ENCODE results near the gene ABCG4. TPM values are rescaled to one million over a fixed set of nuclear protein-coding genes. Genes with fewer than 3 reads are reported as not detected.
A peak's percentile ranks its signal among the peaks of the same experiment; 100 is the strongest.

The ABCG4 gene
- total RNA-seq, 2 experiments from 2014 or later = 0.08 TPM; not detected in 1

- Mint-ChIP-seq H3K4me3 (peak overlapping the region; percentile 84), H3K9me3 (no peaks in the 10 kb centered on the region), H3K27me3 (peaks cover 55% of the 10 kb centered on the region), H3K4me1 (ENCODE audit: low read depth) (peaks cover 18% of the 10 kb centered on the region), H3K36me3 (ENCODE audit: low read depth) (no peaks in the 10 kb centered on the region), H3K27ac (no peak overlapping the region)
- Histone ChIP-seq H3K36me3 (ENCODE audit: insufficient read depth, low read length) (no peaks in the 10 kb centered on the region), H3K27me3 (ENCODE audit: control insufficient read depth in 1 of 2, insufficient read depth in 2 of 2, low read length in 2 of 2) (peaks cover 20 to 25% of the 10 kb centered on the region in 2 experiments), H3K27ac (ENCODE audit: low read depth in 1 of 2, low read length in 2 of 2) (no peak overlapping the region), H3K4me3 (ENCODE audit: low read length) (peak overlapping the region; percentile 51), H3K4me1 (ENCODE audit: insufficient read depth, low read length) (peaks cover 22% of the 10 kb centered on the region), H3K9me3 (ENCODE audit: control insufficient read depth in 1 of 2, insufficient read depth in 1 of 2, low read length in 2 of 2) (no peaks in the 10 kb centered on the region)
- no peak for ATAC-seq (ENCODE audit: poor library complexity)
- POLR2A ChIA-PET = interaction anchor here (0.8 to 2.5 kb wide), 4 partner anchors 33 to 92 kb away, joined by 3 to 8 read pairs (median 3); partner anchors contain the start of genes CBL and HYOU1
- DNase-seq = peak in 1 of 14 experiments; percentile 14
- CTCF ChIA-PET = no interaction called here
- intact Hi-C loops (cut with DNase I, micrococcal nuclease) = no loop called here
- no peak for TF ChIP-seq CTCF (IDR thresholded peaks at IDR 0.05)
Measured at GRCh38 chr11:119148720-119149017, 183 bp upstream of the ABCG4 start.

- Histone ChIP-seq H3K4me3 (ENCODE audit: low read length) (peak overlapping the region; percentile 51), H3K36me3 (ENCODE audit: insufficient read depth, low read length) (no peaks in the 10 kb centered on the region), H3K27me3 (ENCODE audit: control insufficient read depth in 1 of 2, insufficient read depth in 2 of 2, low read length in 2 of 2) (peaks cover 20 to 25% of the 10 kb centered on the region in 2 experiments), H3K27ac (ENCODE audit: low read depth in 1 of 2, low read length in 2 of 2) (no peak overlapping the region), H3K9me3 (ENCODE audit: control insufficient read depth in 1 of 2, insufficient read depth in 1 of 2, low read length in 2 of 2) (no peaks in the 10 kb centered on the region), H3K4me1 (ENCODE audit: insufficient read depth, low read length) (peaks cover 22% of the 10 kb centered on the region)
- CTCF ChIA-PET = no interaction called here
- H3K9me3 Mint-ChIP-seq = no peaks in the 10 kb centered on the region
- no peaks in the 10 kb centered on the region for H3K36me3 Mint-ChIP-seq (ENCODE audit: low read depth)
- H3K27me3 Mint-ChIP-seq = peaks cover 53% of the 10 kb centered on the region
- no peak for TF ChIP-seq CTCF (IDR thresholded peaks at IDR 0.05)
- ATAC-seq (ENCODE audit: poor library complexity) (no peak), DNase-seq (no peak)
- intact Hi-C loops (cut with DNase I, micrococcal nuclease) = no loop called here
- peaks cover 18% of the 10 kb centered on the region for H3K4me1 Mint-ChIP-seq (ENCODE audit: low read depth)
- H3K27ac Mint-ChIP-seq = no peak overlapping the region
- peak overlapping the region; percentile 58 for H3K4me3 Mint-ChIP-seq
- POLR2A ChIA-PET = interaction anchor here (1.2 to 2.5 kb wide), 2 partner anchors 34 to 47 kb away, joined by 3 to 8 read pairs; no protein-coding TSS in a partner anchor
Measured at GRCh38 chr11:119149786-119150275, 979 bp downstream of the ABCG4 start.

- Mint-ChIP-seq H3K4me1 (ENCODE audit: low read depth) (peaks cover 18% of the 10 kb centered on the region), H3K36me3 (ENCODE audit: low read depth) (no peaks in the 10 kb centered on the region), H3K27ac (no peak overlapping the region), H3K27me3 (peaks cover 41% of the 10 kb centered on the region), H3K4me3 (no peak overlapping the region), H3K9me3 (no peaks in the 10 kb centered on the region)
- Histone ChIP-seq H3K4me3 (ENCODE audit: low read length) (no peak overlapping the region), H3K36me3 (ENCODE audit: insufficient read depth, low read length) (no peaks in the 10 kb centered on the region), H3K4me1 (ENCODE audit: insufficient read depth, low read length) (peaks cover 22% of the 10 kb centered on the region), H3K27me3 (ENCODE audit: control insufficient read depth in 1 of 2, insufficient read depth in 2 of 2, low read length in 2 of 2) (peaks cover 15 to 18% of the 10 kb centered on the region in 2 experiments), H3K27ac (ENCODE audit: low read depth in 1 of 2, low read length in 2 of 2) (no peak overlapping the region), H3K9me3 (ENCODE audit: control insufficient read depth in 1 of 2, insufficient read depth in 1 of 2, low read length in 2 of 2) (no peaks in the 10 kb centered on the region)
- POLR2A ChIA-PET = interaction anchor here (1.3 kb wide), 1 partner anchor 30 kb away, joined by 3 read pairs; the partner anchor contains the start of gene HINFP
- ATAC-seq (ENCODE audit: poor library complexity) (no peak), DNase-seq (no peak)
- CTCF ChIA-PET = interaction anchor here (1.1 kb wide), 1 partner anchor 8 kb away, joined by 3 read pairs; no protein-coding TSS in a partner anchor
- TF ChIP-seq CTCF (IDR thresholded peaks at IDR 0.05) = no peak
- intact Hi-C loops (cut with DNase I, micrococcal nuclease) = no loop called here
Measured at GRCh38 chr11:119152043-119152442, 3.2 kb downstream of the ABCG4 start.

Data from CD4-positive, alpha-beta T cell (primary cell).